Thyroid gland (tissue), 4 donors: ENCODE results near the gene CDH26.

ENCODE experiments used
- POLR2A ChIP-seq, 2 donors: fragments of 450-650 bp; IDR thresholded peaks; one replicate each; pipeline ENCODE4 v1.6.1; 2017; ENCODE audit warnings: antibody characterized with exemption in 2 of 2, mild to moderate bottlenecking in 2 of 2, moderate library complexity in 1 of 2
- TF ChIP-seq, protein P1 (sequence below), 6 experiments: fragments of 200-600 bp in 3 of 6; fragments of 450-650 bp in 3 of 6; sonication (generic) in 3 of 6; IDR thresholded peaks; one replicate each; pipeline ENCODE4 v1.5.1; 2016 to 2019; ENCODE audit warnings: antibody characterized with exemption in 6 of 6, mild to moderate bottlenecking in 2 of 6, inconsistent platforms in 1 of 6, moderate library complexity in 1 of 6

DNA sequence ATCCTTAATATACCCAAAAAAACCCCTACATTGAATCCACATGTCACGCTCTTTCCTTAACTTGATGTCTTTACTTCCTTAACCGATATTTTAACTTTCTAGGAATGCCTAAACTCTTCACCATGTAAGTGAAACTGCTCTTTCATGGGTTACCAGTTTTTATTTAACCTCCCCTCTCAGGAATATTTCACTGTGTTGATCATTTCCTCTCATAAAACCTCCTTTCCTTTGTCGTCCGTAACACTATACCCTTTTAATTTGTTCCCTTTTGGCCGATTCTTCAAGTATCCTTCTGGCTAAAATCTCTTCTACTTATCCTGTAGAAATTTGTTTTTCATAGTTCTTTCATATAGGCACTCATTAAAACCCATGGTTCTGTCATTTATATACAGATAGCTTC lies 49.4 kb upstream of the CDH26 start:
- TF ChIP-seq, protein P1, sequence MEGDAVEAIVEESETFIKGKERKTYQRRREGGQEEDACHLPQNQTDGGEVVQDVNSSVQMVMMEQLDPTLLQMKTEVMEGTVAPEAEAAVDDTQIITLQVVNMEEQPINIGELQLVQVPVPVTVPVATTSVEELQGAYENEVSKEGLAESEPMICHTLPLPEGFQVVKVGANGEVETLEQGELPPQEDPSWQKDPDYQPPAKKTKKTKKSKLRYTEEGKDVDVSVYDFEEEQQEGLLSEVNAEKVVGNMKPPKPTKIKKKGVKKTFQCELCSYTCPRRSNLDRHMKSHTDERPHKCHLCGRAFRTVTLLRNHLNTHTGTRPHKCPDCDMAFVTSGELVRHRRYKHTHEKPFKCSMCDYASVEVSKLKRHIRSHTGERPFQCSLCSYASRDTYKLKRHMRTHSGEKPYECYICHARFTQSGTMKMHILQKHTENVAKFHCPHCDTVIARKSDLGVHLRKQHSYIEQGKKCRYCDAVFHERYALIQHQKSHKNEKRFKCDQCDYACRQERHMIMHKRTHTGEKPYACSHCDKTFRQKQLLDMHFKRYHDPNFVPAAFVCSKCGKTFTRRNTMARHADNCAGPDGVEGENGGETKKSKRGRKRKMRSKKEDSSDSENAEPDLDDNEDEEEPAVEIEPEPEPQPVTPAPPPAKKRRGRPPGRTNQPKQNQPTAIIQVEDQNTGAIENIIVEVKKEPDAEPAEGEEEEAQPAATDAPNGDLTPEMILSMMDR (IDR thresholded peaks at IDR 0.05): no peak
- no peak for TF ChIP-seq POLR2A (IDR thresholded peaks at IDR 0.05)
